Activated CD4-positive, alpha-beta T cell treated with anti-CD3 and anti-CD28 coated beads, Interleukin-2, amount 10 ng/mL, durations not matched to agents 7 days and 5 days (primary cell): ENCODE data around the gene LYRM2. TPM values are rescaled to one million over a fixed set of nuclear protein-coding genes. Genes with fewer than 3 reads are reported as not detected.

Source experiments
- CTCF ChIA-PET: fragments of 350-600 bp; sonication (Branson Sonifier 250); formaldehyde crosslinking; loops from one replicate; lab custom pipeline; 2021; ENCODE audit warnings: antibody characterized with exemption; lab: Charles Lee
- POLR2A ChIA-PET: fragments of 350-600 bp; sonication (Branson Sonifier 250); formaldehyde crosslinking; loops from one replicate; lab custom pipeline; 2021; ENCODE audit warnings: antibody characterized with exemption; lab: Charles Lee
- DNase-seq: peaks from one replicate; pipeline ENCODE4 v3.0.0-alpha.2; 2020
- H3K27ac Mint-ChIP-seq: one replicate; pipeline ENCODE4 v1.8.0; 2021; ENCODE audit warnings: mild to moderate bottlenecking, moderate library complexity, mixed read lengths
- H3K27me3 Mint-ChIP-seq: one replicate; pipeline ENCODE4 v1.8.0; 2021; ENCODE audit warnings: mixed read lengths
- H3K36me3 Mint-ChIP-seq: one replicate; pipeline ENCODE4 v1.8.0; 2021; ENCODE audit warnings: low read depth, mixed read lengths
- H3K4me1 Mint-ChIP-seq: one replicate; pipeline ENCODE4 v1.8.0; 2021; ENCODE audit warnings: mixed read lengths
- H3K4me3 Mint-ChIP-seq: one replicate; pipeline ENCODE4 v1.8.0; 2021; ENCODE audit warnings: mild to moderate bottlenecking, moderate library complexity, mixed read lengths
- H3K9me3 Mint-ChIP-seq: one replicate; pipeline ENCODE4 v1.8.0; 2021; ENCODE audit warnings: mixed read lengths
- total RNA-seq, 2 experiments: library from RNA; stranded (reverse); gene quantifications; one replicate each; pipeline ENCODE4 v1.2.3, GENCODE V29; 2021

The LYRM2 gene
- total RNA-seq, 2 experiments from 2014 or later = 28.0 to 32.0 TPM

DNA sequence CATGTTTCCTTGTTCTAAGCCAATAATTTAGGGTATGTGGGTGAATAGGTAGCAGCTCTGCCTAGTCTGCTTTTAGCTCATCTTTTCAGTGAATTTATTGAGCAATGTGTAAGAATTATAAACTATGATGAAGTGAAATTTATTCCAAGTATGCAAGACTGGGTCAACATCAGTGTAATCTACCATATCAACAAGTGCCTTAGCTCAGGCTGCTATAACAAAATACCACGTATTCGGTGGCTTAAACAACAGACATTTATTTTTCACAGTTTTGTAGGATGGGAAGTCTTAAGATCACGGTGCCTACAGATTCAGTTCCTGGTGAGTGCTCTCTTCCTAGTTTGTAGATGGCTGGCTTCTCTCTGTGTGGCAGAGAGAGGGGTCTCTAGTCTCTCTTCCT, 54.0 kb downstream of the LYRM2 start:
- DNase-seq = no peak
- H3K27ac Mint-ChIP-seq = no peak overlapping the region
- H3K27me3 Mint-ChIP-seq = no peaks in the 10 kb centered on the region
- H3K4me1 Mint-ChIP-seq = peaks cover 2% of the 10 kb centered on the region
- peaks cover 1% of the 10 kb centered on the region for H3K36me3 Mint-ChIP-seq
- POLR2A ChIA-PET = no interaction called here
- H3K4me3 Mint-ChIP-seq = no peak overlapping the region
- no peaks in the 10 kb centered on the region for H3K9me3 Mint-ChIP-seq
- CTCF ChIA-PET = no interaction called here

DNA sequence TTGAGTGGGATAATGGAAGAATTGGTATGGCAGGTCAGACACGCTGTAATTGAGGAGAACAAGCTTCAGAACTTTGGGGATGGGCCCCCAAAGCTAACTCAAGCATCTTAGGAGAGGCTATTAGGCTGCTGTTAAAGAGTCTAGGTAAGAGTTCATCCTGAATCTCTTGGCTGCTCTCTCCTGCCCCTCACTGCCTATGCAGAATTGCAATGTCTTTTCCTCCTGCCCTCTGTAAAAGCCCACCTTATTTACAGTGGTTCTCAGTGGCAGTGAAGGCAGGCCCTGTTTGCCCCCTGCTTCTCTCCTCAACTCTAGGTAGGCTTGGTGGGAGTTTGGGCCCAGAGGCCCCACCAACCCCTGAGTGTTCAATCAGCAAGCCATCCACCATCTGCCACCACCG, 55.0 kb downstream of the LYRM2 start:
- ChIA-PET CTCF (no interaction called here), POLR2A (no interaction called here)
- Mint-ChIP-seq H3K27ac (no peak overlapping the region), H3K27me3 (no peaks in the 10 kb centered on the region), H3K4me3 (no peak overlapping the region), H3K4me1 (peaks cover 2% of the 10 kb centered on the region), H3K36me3 (peaks cover 1% of the 10 kb centered on the region), H3K9me3 (no peaks in the 10 kb centered on the region)
- no peak for DNase-seq

DNA sequence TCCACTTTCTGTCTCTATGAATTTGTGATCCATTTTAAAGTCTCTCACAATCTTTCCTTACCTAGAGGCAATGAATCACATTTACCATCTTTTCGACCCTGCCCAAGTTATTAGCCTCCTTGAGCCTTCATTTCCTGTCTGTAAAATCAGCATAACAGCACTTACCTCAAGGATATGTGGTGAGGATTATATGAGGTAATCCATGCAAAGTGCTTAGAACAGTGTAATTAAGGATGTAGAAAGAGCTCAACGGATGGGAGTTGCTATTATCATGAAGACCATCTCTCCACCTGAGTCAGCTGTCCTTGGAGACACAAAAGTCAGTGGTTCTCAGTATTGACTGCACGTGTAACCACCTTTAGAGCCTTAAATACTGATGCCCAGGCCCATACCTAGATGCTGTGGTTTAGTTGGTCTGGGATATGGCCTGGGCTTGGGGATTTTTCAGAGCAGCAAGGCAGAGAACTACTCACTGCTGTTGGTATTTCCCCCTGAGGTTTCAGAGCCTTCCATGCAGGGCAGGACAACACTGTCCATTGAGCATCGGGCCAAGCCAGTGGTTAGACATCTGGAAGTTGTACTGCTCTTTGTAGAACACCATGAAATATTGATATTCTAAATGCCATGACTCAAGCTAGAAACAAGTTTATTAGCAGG, 55.8 kb downstream of the LYRM2 start:
- Mint-ChIP-seq H3K36me3 (peaks cover 1% of the 10 kb centered on the region), H3K27ac (no peak overlapping the region), H3K27me3 (no peaks in the 10 kb centered on the region), H3K9me3 (no peaks in the 10 kb centered on the region), H3K4me3 (no peak overlapping the region), H3K4me1 (peaks cover 2% of the 10 kb centered on the region)
- DNase-seq = no peak
- CTCF ChIA-PET = no interaction called here
- POLR2A ChIA-PET = no interaction called here

DNA sequence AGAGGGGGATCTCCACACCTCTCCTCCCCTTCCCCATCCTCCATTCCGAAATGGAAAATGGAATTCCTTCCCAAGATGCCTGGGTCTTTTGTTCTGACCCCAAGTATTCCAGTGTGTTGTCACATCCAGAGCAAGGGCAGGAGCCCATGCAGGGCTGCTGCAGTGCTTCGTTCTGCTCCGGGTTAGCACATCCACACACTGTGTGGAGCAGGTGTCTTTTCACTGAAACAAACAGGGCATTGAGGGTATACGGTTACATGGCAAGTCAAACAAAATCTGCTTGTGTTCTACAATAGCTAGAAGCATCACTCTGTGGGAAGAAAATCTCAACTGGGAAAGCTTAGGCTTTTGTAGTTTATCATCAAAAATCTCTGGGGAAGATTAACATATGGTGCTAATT, 56.9 kb downstream of the LYRM2 start:
- H3K27ac Mint-ChIP-seq = no peak overlapping the region
- CTCF ChIA-PET = no interaction called here

DNA sequence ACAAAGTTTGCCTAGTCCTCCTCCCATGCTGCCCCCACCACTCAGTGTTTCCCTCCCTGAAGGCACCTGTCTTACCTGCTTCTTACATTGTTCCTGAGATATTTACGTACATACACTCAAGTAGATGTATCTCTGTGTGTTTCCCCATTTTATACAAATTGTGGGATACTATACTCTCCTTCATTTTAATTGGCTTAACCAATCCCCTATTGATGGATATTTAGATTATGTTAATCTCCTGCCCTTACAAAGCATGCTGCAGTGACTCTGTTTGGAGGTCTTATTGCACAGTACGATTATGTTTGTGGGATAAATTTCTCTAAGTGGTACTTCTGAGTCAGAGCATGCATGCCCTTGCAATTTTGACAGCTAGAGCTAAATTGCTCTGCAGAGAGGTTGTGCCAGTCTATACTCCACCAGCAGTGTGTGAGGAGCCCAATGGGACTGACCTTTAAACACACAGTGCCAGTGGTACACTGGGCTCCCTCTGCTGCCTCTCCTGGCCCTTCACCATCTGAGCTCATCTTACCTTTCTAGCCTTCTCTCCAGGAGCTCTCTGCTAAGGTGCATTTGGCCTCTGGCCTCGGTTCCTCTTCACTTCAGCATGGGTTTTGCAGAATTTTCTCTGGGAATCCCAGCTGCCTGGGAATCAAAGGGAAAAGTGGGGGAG, 57.4 kb downstream of the LYRM2 start:
- H3K9me3 Mint-ChIP-seq = no peaks in the 10 kb centered on the region
- no peak overlapping the region for H3K4me3 Mint-ChIP-seq
- H3K36me3 Mint-ChIP-seq = peaks cover 1% of the 10 kb centered on the region
- ChIA-PET CTCF (no interaction called here), POLR2A (no interaction called here)
- peaks cover 2% of the 10 kb centered on the region for H3K4me1 Mint-ChIP-seq
- H3K27ac Mint-ChIP-seq = no peak overlapping the region
- no peak for DNase-seq
- H3K27me3 Mint-ChIP-seq = no peaks in the 10 kb centered on the region

More for the DNA sequence above, 56.9 kb downstream of the LYRM2 start:
- Mint-ChIP-seq H3K4me3 (no peak overlapping the region), H3K9me3 (no peaks in the 10 kb centered on the region), H3K4me1 (peaks cover 2% of the 10 kb centered on the region), H3K27me3 (no peaks in the 10 kb centered on the region), H3K36me3 (peaks cover 1% of the 10 kb centered on the region)
- POLR2A ChIA-PET = no interaction called here
- DNase-seq = no peak

DNA sequence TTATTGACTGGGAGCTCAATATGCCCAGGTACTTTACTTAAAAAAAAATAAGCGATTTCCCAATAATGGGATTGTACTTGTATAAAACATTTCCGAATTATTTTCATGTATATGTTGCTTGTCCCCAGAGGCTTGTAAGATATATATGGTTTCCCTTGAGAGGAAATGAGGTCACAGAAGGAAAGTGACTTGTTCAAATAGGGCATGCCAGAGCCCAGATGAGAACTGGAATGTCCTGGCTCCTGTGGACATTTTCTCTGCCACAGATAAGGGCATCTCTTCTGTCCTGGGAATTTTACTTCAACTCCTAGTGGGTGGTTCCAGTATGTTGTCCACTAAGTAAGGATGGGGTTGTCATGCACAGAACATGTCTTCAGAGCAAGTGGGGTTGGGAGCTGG, 63.0 kb downstream of the LYRM2 start:
- Mint-ChIP-seq H3K9me3 (no peaks in the 10 kb centered on the region), H3K4me1 (peaks cover 7% of the 10 kb centered on the region), H3K27me3 (no peaks in the 10 kb centered on the region), H3K36me3 (no peaks in the 10 kb centered on the region), H3K27ac (no peak overlapping the region), H3K4me3 (no peak overlapping the region)
- no peak for DNase-seq
- ChIA-PET POLR2A (no interaction called here), CTCF (interaction anchor here (1.5 kb wide), 1 partner anchor 41 kb away, joined by 3 read pairs; no protein-coding TSS in a partner anchor)

DNA sequence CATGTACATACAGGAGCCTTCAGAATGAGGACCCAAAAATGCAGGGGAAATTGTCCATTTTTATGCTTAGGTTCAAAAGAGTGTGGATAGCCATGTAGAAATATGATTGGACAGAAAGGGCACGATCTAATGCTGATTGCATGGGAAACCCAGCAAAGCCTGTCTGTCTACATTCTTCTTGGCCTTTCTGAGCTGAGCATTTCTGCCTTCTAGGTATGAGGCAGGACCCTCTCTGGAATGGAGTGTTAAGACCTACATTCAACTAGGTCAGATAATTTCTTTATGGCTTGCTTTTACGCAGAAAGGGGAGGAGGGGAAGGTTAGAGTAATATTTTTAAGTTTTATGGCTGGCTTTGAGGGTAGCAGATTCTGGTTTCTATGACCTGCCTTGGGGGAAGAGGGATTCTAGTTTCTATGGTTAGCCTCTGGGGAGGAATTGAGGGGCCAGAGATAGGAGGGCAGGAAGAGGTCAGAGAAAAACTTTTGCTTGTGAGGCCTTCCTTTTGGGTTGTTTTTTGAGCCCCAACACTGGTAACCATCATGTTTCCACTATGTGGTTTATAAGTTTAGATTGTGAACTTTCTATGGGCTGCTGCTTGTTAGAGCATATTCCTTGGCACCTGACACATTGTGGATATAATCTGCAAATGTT, 63.5 kb downstream of the LYRM2 start:
- H3K4me3 Mint-ChIP-seq = no peak overlapping the region
- H3K36me3 Mint-ChIP-seq = no peaks in the 10 kb centered on the region
- no peak overlapping the region for H3K27ac Mint-ChIP-seq
- H3K4me1 Mint-ChIP-seq = peaks cover 7% of the 10 kb centered on the region
- H3K27me3 Mint-ChIP-seq = no peaks in the 10 kb centered on the region
- H3K9me3 Mint-ChIP-seq = no peaks in the 10 kb centered on the region
- ChIA-PET POLR2A (no interaction called here), CTCF (no interaction called here)
- no peak for DNase-seq

DNA sequence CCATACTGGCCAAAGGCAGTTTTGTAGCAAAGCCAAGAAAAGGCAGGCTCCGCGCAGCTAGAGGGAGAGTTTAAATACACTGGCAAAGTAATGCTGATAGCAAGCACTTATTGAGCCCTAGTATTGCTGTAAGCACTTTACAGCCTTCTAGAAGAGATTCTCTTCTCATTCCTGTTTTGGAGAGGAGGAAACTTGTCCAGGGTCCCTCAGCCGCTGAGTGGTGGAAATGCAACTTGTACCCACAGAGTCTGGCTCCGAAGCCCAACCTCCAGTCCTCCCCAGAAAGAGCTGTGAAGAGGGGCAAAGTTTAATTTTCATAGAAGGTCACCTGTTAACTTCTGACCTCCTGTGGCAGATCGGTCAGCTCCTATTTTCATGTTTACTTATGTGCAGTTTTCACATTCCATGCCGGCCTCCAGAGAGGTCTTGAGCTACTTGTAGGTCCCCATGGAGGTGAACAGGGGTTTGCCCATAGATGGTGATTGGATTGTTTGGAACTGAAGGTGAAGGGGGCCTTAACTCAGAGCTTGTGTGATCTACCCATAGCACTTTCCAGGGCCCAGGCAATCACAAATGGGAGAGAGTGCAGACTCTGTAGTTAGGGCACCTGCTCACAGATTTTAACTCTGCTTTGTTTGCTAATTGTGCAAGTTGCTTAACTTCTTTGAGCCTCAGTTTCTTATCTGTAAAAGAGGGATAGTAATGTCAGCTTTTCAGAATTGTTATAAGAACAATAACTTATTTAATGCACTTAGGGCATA, 70.7 kb downstream of the LYRM2 start:
- DNase-seq = no peak
- POLR2A ChIA-PET = interaction anchor here (0.6 kb wide), 1 partner anchor 41 kb away, joined by 12 read pairs; no protein-coding TSS in a partner anchor
- H3K27ac Mint-ChIP-seq = no peak overlapping the region
- no peaks in the 10 kb centered on the region for H3K9me3 Mint-ChIP-seq
- no peaks in the 10 kb centered on the region for H3K36me3 Mint-ChIP-seq
- H3K4me3 Mint-ChIP-seq = no peak overlapping the region
- no peaks in the 10 kb centered on the region for H3K4me1 Mint-ChIP-seq
- H3K27me3 Mint-ChIP-seq = peaks cover 1% of the 10 kb centered on the region
- CTCF ChIA-PET = interaction anchor here (0.6 to 1.2 kb wide), 3 partner anchors 84 to 205 kb away, joined by 3 to 7 read pairs (median 3); no protein-coding TSS in a partner anchor

DNA sequence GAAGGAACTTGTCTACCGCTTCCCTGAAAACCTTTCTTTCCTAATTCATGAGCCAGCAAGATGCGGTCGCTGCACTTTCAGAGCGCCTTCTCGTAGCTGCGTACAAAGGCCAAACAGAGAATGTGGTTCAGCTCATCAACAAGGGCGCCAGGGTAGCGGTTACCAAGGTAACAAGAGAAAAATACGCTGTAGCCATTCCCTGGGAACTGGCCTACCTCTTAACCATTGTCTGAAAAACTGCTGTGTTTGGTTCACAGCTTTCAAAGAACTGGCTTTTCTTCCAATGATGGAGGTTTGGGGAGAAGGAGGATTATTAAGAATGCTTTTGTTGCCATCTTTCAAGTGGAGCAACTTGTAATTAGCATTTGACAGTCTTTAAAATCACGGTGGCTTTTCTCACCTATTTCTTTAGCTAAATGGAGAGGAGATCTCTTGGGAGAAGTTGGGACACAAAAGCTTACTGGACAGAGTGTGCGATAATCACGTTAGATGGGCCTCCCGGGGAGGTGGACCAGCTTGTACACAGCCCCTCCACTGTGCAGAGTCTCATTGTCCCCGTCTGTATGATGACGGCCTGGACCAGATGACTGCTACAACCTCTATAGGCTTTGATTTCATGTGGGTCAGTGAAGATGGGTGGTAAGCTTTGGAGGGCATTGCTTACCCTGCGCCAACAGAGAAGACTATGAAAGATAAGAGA, 71.5 kb downstream of the LYRM2 start:
- no peak overlapping the region for H3K27ac Mint-ChIP-seq
- no peak for DNase-seq
- H3K4me3 Mint-ChIP-seq = no peak overlapping the region
- H3K4me1 Mint-ChIP-seq = no peaks in the 10 kb centered on the region
- H3K27me3 Mint-ChIP-seq = peaks cover 1% of the 10 kb centered on the region
- ChIA-PET CTCF (interaction anchor here (0.6 kb wide), 2 partner anchors 148 to 204 kb away, joined by 3 read pairs; no protein-coding TSS in a partner anchor), POLR2A (interaction anchor here (0.6 kb wide), 1 partner anchor 42 kb away, joined by 12 read pairs; no protein-coding TSS in a partner anchor)
- no peaks in the 10 kb centered on the region for H3K36me3 Mint-ChIP-seq
- no peaks in the 10 kb centered on the region for H3K9me3 Mint-ChIP-seq

DNA sequence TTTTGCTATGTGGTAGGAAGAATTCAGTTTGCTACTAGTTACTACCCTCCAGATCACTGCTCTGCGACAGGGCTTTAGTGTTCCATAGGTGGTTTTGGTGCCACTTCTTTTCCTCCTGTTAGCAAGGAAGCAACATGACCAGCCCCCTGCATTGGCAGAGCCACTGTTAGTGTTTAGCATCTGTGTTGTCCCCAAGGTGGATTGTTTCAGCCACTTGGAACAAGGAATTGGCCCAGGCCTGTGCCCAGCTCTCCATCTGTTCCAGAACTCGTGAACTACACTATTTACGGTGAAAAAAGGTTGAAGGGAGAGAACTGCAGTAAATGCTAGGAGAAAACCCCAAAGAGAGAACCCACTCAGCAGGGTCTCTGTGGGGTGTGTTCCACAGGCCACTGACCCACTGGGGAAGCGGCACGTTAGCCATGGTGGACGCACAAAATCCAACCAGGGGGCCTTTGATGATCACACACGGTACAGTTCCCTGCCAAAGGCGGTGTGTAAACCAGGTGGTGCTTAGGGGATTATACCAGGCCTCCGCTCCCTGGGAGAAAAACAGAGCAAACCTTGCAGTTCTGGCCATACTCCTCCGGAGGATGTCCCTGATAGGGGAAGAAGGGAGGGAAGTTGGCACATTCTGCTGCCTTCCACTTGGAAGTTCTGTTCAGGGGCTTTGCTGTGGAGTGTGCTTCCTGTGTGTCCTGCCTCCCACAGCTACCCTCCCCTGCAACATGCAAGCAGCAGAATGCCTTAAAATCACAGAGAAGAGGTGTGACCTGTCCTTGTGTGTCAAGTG, 72.3 kb downstream of the LYRM2 start:
- Mint-ChIP-seq H3K9me3 (no peaks in the 10 kb centered on the region), H3K4me1 (no peaks in the 10 kb centered on the region), H3K27me3 (peaks cover 1% of the 10 kb centered on the region), H3K27ac (no peak overlapping the region), H3K36me3 (no peaks in the 10 kb centered on the region), H3K4me3 (no peak overlapping the region)
- no peak for DNase-seq
- POLR2A ChIA-PET = no interaction called here
- CTCF ChIA-PET = no interaction called here

DNA sequence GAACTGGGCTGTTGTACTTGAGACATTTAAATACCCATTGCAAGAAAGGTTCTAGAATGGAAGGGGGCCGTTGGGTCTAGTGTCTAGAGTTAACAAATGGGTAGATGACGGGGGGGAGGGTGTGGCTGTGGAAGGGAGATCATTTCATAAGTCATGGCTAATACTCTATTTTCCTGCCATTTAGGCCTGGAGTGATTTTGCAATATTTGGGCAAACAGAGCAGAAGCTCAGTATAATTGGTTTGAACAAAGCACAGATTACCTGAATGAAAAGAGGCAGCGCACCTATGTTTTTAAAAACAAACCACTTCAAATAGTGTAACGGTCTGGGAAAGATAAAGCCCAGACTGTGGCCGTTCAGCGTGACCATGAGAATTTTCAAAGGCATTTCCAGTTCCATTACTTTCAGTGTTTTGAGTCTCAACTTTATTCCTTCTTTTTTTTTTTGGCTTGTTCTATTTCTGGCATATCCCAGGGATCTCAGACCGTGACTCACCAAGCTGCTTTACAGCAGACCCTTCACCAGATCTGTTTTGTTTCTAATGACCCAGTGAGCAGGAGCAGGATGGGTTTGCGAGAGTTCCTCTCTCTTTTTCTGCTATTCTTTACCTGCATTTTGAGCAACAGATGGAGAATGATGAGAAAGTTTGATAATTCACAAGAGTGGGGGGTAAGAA, 73.7 kb downstream of the LYRM2 start:
- POLR2A ChIA-PET = interaction anchor here (0.6 kb wide), 1 partner anchor 308 kb away, joined by 6 read pairs; no protein-coding TSS in a partner anchor
- CTCF ChIA-PET = interaction anchor here (0.6 to 1.3 kb wide), 3 partner anchors 10 to 166 kb away, joined by 3 read pairs; no protein-coding TSS in a partner anchor
- H3K27me3 Mint-ChIP-seq = peaks cover 1% of the 10 kb centered on the region
- H3K36me3 Mint-ChIP-seq = no peaks in the 10 kb centered on the region
- H3K9me3 Mint-ChIP-seq = no peaks in the 10 kb centered on the region
- H3K4me3 Mint-ChIP-seq = no peak overlapping the region
- H3K4me1 Mint-ChIP-seq = no peaks in the 10 kb centered on the region
- H3K27ac Mint-ChIP-seq = no peak overlapping the region
- DNase-seq = no peak
